Neural cell (in vitro differentiated cells): ENCODE measurements around the gene PICALM.

Source experiments
- CTCF ChIP-seq: fragments of 450-650 bp; IDR thresholded peaks from 2 replicates; pipeline ENCODE4 v1.5.1; 2014; ENCODE audit warnings: antibody characterized with exemption, mild to moderate bottlenecking, moderate library complexity; ENCODE audit not compliant: poor library complexity, severe bottlenecking
- REST ChIP-seq: IDR thresholded peaks from 2 replicates; pipeline ENCODE4 v1.6.1; 2012; ENCODE audit warnings: borderline replicate concordance

GRCh38 chr11:86081455-86081854 lies 12.6 kb upstream of the PICALM start:
- no peak for TF ChIP-seq CTCF
- TF ChIP-seq REST = no peak
